WERI-Rb-1 (cell line): ENCODE results near the gene XRCC6.

Experiments
- DNase-seq: peaks from one replicate; pipeline ENCODE4 v3.0.0-alpha.2; 2020
- H3K27ac ChIP-seq: fragments of 250-450 bp; sonication (Bioruptor Pico); 2 replicates; pipeline ENCODE4 v1.5.1; 2020; ENCODE audit warnings: mild to moderate bottlenecking, moderate library complexity
- H3K27me3 ChIP-seq: fragments of 250-450 bp; sonication (Bioruptor Pico); 2 replicates; pipeline ENCODE4 v1.5.1; 2021; ENCODE audit warnings: mild to moderate bottlenecking, low read depth, moderate library complexity; ENCODE audit not compliant: insufficient read depth, severe bottlenecking
- H3K36me3 ChIP-seq: fragments of 250-450 bp; sonication (Bioruptor Pico); 2 replicates; pipeline ENCODE4 v1.5.1; 2020; ENCODE audit warnings: mild to moderate bottlenecking, moderate library complexity
- H3K4me3 ChIP-seq: 2 replicates; pipeline ENCODE4 v1.5.1; 2011; ENCODE audit warnings: low read depth, mild to moderate bottlenecking, control low read depth, low read length
- H3K9me3 ChIP-seq: fragments of 250-450 bp; sonication (Bioruptor Pico); 2 replicates; pipeline ENCODE4 v1.5.1; 2021; ENCODE audit warnings: mild to moderate bottlenecking, moderate library complexity; ENCODE audit not compliant: severe bottlenecking
- TF ChIP-seq, protein P1 (sequence below): IDR thresholded peaks from 2 replicates; pipeline ENCODE4 v1.5.1; 2011; ENCODE audit warnings: low read depth, mild to moderate bottlenecking, control low read depth, inconsistent platforms, low read length

The XRCC6 gene

DNA sequence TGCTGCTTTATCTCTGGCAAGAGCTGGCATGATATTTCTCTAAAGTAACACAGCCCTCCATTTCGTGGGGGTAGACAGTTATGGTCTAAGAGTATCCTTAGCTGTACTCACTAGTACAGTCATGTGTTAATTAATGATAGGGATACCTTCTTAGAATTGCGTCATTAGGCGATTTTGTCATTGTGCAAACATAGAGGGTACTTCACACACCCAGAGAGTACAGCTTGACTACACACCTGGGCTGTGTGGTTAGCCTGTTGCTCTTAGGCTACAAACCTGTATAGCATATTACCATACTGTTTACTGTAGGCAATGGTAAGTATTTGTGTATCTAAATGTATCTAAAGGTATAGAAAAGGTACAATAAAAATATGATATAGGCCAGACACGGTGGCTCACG lies 17.0 kb downstream of the XRCC6 start:
- Histone ChIP-seq H3K27ac (no peak overlapping the region), H3K4me3 (no peak overlapping the region), H3K27me3 (no peaks in the 10 kb centered on the region), H3K9me3 (no peaks in the 10 kb centered on the region), H3K36me3 (peaks cover 96% of the 10 kb centered on the region)
- TF ChIP-seq, protein P1, sequence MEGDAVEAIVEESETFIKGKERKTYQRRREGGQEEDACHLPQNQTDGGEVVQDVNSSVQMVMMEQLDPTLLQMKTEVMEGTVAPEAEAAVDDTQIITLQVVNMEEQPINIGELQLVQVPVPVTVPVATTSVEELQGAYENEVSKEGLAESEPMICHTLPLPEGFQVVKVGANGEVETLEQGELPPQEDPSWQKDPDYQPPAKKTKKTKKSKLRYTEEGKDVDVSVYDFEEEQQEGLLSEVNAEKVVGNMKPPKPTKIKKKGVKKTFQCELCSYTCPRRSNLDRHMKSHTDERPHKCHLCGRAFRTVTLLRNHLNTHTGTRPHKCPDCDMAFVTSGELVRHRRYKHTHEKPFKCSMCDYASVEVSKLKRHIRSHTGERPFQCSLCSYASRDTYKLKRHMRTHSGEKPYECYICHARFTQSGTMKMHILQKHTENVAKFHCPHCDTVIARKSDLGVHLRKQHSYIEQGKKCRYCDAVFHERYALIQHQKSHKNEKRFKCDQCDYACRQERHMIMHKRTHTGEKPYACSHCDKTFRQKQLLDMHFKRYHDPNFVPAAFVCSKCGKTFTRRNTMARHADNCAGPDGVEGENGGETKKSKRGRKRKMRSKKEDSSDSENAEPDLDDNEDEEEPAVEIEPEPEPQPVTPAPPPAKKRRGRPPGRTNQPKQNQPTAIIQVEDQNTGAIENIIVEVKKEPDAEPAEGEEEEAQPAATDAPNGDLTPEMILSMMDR = no peak
- no peak for DNase-seq

DNA sequence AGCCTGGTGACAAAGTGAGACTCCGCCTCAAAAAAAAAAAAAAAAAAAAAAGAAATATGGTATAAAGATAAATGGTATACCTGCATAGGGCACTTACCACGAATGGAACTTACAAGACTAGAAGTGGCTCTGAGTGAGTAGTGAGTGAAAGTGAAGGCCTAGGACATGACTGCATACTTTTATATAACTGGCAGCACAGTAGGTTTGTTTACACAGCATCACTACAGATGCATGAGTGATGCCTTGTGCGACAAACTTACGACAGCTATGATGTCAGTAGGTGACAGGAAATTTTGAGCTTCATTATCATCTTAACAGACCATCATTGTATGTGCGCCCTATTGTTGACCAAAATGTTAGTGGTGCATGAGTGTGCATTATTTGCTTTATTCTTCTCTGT lies 17.7 kb downstream of the XRCC6 start:
- DNase-seq = no peak
- H3K4me3 ChIP-seq = no peak overlapping the region
- no peak overlapping the region for H3K27ac ChIP-seq
- H3K27me3 ChIP-seq = no peaks in the 10 kb centered on the region
- TF ChIP-seq, protein P1 = no peak
- no peaks in the 10 kb centered on the region for H3K9me3 ChIP-seq
- H3K36me3 ChIP-seq = peaks cover 93% of the 10 kb centered on the region

GRCh38 chr22:41641854-41642253 lies 20.8 kb downstream of the XRCC6 start:
- no peaks in the 10 kb centered on the region for H3K9me3 ChIP-seq
- no peaks in the 10 kb centered on the region for H3K27me3 ChIP-seq
- H3K4me3 ChIP-seq = no peak overlapping the region
- no peak for DNase-seq
- H3K27ac ChIP-seq = no peak overlapping the region
- peaks cover 84% of the 10 kb centered on the region for H3K36me3 ChIP-seq
- TF ChIP-seq, protein P1 = no peak

DNA sequence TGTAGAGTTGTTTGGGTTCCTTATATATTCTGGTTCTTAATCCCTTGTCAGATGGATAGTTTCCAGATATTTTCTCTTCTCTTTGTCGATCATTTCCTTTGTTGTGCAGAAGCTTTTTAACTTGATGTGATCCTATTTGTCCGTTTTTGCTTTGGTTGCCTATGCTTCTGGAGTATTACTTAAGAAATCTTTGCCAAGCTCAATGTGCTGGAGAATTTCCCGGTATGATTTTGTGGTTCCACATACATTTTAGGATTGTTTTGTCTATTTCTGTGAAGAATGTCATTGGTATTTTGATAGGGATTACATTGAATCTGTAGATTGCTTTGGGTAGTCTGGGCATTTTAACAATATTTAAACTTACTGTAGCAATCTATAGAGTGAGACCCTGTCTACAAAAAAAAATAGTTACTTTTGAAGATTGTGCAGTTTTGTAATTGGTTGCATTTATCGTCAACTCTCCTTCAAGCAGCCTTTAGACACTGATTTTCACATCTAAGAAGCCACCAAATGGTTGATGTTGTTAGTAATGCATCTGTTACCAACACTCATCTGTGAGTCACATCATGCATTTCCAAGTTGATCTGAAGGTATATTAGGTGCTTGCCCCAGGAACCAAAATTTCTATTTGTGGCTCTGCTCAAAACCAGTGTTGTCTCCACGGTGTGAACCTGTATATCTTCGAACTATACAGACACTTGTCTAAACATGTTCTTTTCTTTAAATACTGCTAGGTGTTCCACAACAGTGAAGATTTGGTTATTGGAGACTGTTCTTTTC lies 21.4 kb downstream of the XRCC6 start:
- H3K27ac ChIP-seq = no peak overlapping the region

GRCh38 chr22:41647771-41648170 lies 26.7 kb downstream of the XRCC6 start:
- DNase-seq = no peak
- Histone ChIP-seq H3K36me3 (peaks cover 82% of the 10 kb centered on the region), H3K27ac (no peak overlapping the region), H3K9me3 (no peaks in the 10 kb centered on the region), H3K27me3 (no peaks in the 10 kb centered on the region), H3K4me3 (no peak overlapping the region)
- TF ChIP-seq, protein P1 = no peak

More for the DNA sequence above, 21.4 kb downstream of the XRCC6 start:
- TF ChIP-seq, protein P1 = no peak
- H3K36me3 ChIP-seq = peaks cover 84% of the 10 kb centered on the region
- H3K27me3 ChIP-seq = no peaks in the 10 kb centered on the region
- no peak for DNase-seq
- no peaks in the 10 kb centered on the region for H3K9me3 ChIP-seq
- no peak overlapping the region for H3K4me3 ChIP-seq

DNA sequence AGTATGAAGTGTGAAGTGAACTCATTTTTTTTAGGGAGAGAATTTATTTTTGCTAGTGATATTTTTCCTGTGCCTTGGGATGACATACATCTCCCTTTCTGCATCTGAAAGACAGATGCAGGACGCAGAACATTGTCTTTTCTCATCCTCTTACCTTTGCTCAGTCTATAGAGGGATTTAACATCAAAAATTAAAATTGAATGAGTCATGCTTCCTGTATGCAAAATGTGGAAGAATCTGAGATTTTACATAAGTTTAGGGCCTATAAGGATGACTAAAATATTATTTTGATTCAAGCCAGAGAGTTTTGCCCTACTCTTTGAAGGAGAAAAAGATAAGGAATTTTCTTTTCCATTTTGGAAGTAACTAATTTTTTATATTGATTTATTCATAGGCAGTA lies 27.3 kb downstream of the XRCC6 start:
- Histone ChIP-seq H3K27me3 (no peaks in the 10 kb centered on the region), H3K36me3 (peaks cover 82% of the 10 kb centered on the region), H3K4me3 (no peak overlapping the region), H3K9me3 (no peaks in the 10 kb centered on the region), H3K27ac (no peak overlapping the region)
- DNase-seq = no peak
- TF ChIP-seq, protein P1 = no peak
